ENCODE results near the gene PIK3C3. TPM values are rescaled to one million over a fixed set of nuclear protein-coding genes. Genes with fewer than 3 reads are reported as not detected.
"Not testable (repeated sequence)": the region's sequence is repeated elsewhere in the genome, so short reads cannot be mapped to it uniquely, and the experiment has no call there.

Gene PIK3C3
- total and polyA plus RNA-seq, 2 experiments from 2014 or later, result 24.9 to 54.7 TPM

DNA sequence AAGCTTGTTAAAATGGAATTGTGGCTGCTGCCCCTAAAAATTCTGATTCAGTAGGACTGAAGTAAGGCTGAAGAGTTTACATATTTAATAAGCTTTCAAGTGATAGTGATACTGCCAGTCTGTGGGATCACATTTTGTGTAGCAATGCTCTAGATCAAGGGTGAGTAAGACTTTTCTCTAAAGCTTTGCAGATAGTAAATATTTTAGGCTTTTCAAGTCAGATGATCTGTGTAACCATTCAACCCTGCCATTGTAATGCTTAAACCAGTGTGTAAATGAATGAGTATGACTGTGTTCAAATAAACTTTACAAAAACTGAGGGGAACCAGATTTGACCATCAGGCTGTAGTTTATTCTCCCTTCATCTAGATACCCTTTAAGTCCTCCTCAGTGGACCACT lies 92.7 kb downstream of the PIK3C3 start:
- H3K4me1 ChIP-seq (ENCODE audit: insufficient read depth), result peaks cover 12% of the 10 kb centered on the region
- no peak overlapping the region for H3K4me2 ChIP-seq
- peak overlapping the region; percentile 53 for H3K27ac ChIP-seq
- no peaks in the 10 kb centered on the region for H3K79me2 ChIP-seq
- H2AFZ ChIP-seq, result no peak overlapping the region
- no peak for DNase-seq (ENCODE audit: low spot score)
- TF ChIP-seq EZH2 (IDR thresholded peaks at IDR 0.05; ENCODE audit: borderline replicate concordance) (no peak), EZH2phosphoT487 (IDR thresholded peaks at IDR 0.05; ENCODE audit: low read depth, severe bottlenecking, unreplicated experiment) (no peak)
- TF ChIP-seq, protein P1, sequence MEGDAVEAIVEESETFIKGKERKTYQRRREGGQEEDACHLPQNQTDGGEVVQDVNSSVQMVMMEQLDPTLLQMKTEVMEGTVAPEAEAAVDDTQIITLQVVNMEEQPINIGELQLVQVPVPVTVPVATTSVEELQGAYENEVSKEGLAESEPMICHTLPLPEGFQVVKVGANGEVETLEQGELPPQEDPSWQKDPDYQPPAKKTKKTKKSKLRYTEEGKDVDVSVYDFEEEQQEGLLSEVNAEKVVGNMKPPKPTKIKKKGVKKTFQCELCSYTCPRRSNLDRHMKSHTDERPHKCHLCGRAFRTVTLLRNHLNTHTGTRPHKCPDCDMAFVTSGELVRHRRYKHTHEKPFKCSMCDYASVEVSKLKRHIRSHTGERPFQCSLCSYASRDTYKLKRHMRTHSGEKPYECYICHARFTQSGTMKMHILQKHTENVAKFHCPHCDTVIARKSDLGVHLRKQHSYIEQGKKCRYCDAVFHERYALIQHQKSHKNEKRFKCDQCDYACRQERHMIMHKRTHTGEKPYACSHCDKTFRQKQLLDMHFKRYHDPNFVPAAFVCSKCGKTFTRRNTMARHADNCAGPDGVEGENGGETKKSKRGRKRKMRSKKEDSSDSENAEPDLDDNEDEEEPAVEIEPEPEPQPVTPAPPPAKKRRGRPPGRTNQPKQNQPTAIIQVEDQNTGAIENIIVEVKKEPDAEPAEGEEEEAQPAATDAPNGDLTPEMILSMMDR (IDR thresholded peaks at IDR 0.05; ENCODE audit: poor library complexity), result no peak
- H3K9me2 ChIP-seq (replicated peaks; ENCODE audit: insufficient read depth), result no peaks in the 10 kb centered on the region
- H4K20me1 ChIP-seq (ENCODE audit: insufficient read depth, poor library complexity, severe bottlenecking), result no peaks in the 10 kb centered on the region
- H3K9me3 ChIP-seq (ENCODE audit: low read depth), result no peaks in the 10 kb centered on the region
- no peaks in the 10 kb centered on the region for H3K27me3 ChIP-seq
- no peaks in the 10 kb centered on the region for H3K36me3 ChIP-seq (replicated peaks; ENCODE audit: insufficient read depth, low read depth)
- no peak overlapping the region for H3K4me3 ChIP-seq

DNA sequence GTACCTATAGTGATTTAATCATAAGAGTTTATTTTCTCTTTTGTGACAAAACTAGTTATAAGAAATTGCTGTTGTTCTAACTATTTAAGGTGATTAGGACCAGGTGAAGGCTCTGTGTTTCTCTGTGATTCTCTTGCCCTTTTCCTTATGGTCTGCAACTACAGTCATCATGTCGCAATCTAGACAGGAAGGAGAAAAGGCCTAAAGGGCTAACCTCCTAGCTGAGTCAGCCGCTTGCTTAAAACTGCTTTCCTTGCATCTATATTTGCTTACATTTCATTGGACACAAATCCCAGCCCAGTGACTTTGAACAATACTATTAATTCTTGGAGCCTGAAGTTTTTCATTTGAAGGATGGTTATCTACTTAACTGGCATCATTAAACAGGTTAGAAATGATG lies 93.1 kb downstream of the PIK3C3 start:
- H3K4me1 ChIP-seq (ENCODE audit: insufficient read depth), result peaks cover 12% of the 10 kb centered on the region
- no peak overlapping the region for H3K4me2 ChIP-seq
- no peaks in the 10 kb centered on the region for H3K9me2 ChIP-seq (replicated peaks; ENCODE audit: insufficient read depth)
- DNase-seq (ENCODE audit: low spot score), result peak; percentile 65
- TF ChIP-seq, protein P1 (IDR thresholded peaks at IDR 0.05; ENCODE audit: poor library complexity), result no peak
- TF ChIP-seq EZH2 (IDR thresholded peaks at IDR 0.05; ENCODE audit: borderline replicate concordance), result no peak
- no peak for TF ChIP-seq EZH2phosphoT487 (IDR thresholded peaks at IDR 0.05; ENCODE audit: low read depth, severe bottlenecking, unreplicated experiment)
- no peaks in the 10 kb centered on the region for H3K79me2 ChIP-seq
- H3K27ac ChIP-seq, result peak overlapping the region; percentile 53
- no peaks in the 10 kb centered on the region for H4K20me1 ChIP-seq (ENCODE audit: insufficient read depth, poor library complexity, severe bottlenecking)
- H3K36me3 ChIP-seq (replicated peaks; ENCODE audit: insufficient read depth, low read depth), result no peaks in the 10 kb centered on the region
- no peaks in the 10 kb centered on the region for H3K27me3 ChIP-seq
- 58% methylated on average over 2 of the region's 2 CpGs for WGBS (ENCODE audit: low lambda C conversion rate, missing lambda C conversion rate)
- no peak overlapping the region for H3K4me3 ChIP-seq
- H3K9me3 ChIP-seq (ENCODE audit: low read depth), result no peaks in the 10 kb centered on the region
- no peak overlapping the region for H2AFZ ChIP-seq

DNA sequence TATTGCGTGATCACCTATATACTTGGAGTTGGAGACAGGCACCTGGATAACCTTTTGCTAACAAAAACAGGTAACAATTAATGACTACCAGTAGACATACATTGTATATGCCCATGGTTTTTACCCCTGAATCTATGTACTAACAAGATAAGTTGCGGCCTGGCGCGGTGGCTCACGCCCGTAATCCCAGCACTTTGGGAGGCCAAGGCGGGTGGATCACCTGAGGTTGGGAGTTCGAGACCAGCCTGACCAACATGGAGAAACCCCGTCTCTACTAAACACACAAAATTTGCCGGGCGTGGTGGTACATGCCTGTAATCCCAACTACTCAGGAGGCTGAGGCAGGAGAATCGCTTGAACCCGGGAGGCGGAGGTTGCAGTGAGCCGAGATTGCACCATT lies 94.5 kb downstream of the PIK3C3 start:
- not testable (repeated sequence) for H3K4me3 ChIP-seq; H4K20me1 ChIP-seq (ENCODE audit: insufficient read depth, poor library complexity, severe bottlenecking); DNase-seq (ENCODE audit: low spot score); H3K36me3 ChIP-seq (replicated peaks; ENCODE audit: insufficient read depth, low read depth); H3K27ac ChIP-seq; H3K9me3 ChIP-seq (ENCODE audit: low read depth); H3K9me2 ChIP-seq (replicated peaks; ENCODE audit: insufficient read depth); H2AFZ ChIP-seq; H3K4me2 ChIP-seq; H3K79me2 ChIP-seq; H3K27me3 ChIP-seq
- WGBS (ENCODE audit: low lambda C conversion rate, missing lambda C conversion rate), result 95% methylated on average over 15 of the region's 15 CpGs
- peaks cover 12% of the 10 kb centered on the region for H3K4me1 ChIP-seq (ENCODE audit: insufficient read depth)

DNA sequence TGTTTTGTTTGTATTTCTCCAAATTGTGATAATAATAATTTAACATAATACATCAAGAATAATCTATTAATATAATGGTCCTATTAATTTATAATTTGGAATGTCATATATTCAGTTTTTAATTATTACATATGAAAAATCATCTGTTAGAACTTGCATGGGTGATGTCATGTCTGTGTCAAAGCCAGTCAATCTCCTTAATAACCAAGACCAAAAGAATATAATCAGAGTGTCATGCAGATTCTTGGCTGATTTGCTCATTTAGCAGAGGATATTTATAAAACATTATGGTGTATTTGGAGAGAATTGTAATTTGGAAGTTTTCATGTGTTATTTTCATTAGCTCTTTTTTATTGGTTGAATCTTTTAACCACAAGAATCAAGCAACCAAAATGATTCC lies 96.4 kb downstream of the PIK3C3 start:
- peaks cover 12% of the 10 kb centered on the region for H3K4me1 ChIP-seq (ENCODE audit: insufficient read depth)
- H4K20me1 ChIP-seq (ENCODE audit: insufficient read depth, poor library complexity, severe bottlenecking), result no peaks in the 10 kb centered on the region
- no peak overlapping the region for H3K27ac ChIP-seq
- no peaks in the 10 kb centered on the region for H3K9me3 ChIP-seq (ENCODE audit: low read depth)
- H3K36me3 ChIP-seq (replicated peaks; ENCODE audit: insufficient read depth, low read depth), result no peaks in the 10 kb centered on the region
- TF ChIP-seq, protein P1 (IDR thresholded peaks at IDR 0.05; ENCODE audit: poor library complexity), result no peak
- TF ChIP-seq EZH2 (IDR thresholded peaks at IDR 0.05; ENCODE audit: borderline replicate concordance), result no peak
- TF ChIP-seq EZH2phosphoT487 (IDR thresholded peaks at IDR 0.05; ENCODE audit: low read depth, severe bottlenecking, unreplicated experiment), result no peak
- H3K4me2 ChIP-seq, result no peak overlapping the region
- H2AFZ ChIP-seq, result no peak overlapping the region
- no peaks in the 10 kb centered on the region for H3K9me2 ChIP-seq (replicated peaks; ENCODE audit: insufficient read depth)
- DNase-seq (ENCODE audit: low spot score), result no peak
- no peaks in the 10 kb centered on the region for H3K27me3 ChIP-seq
- H3K79me2 ChIP-seq, result no peaks in the 10 kb centered on the region
- H3K4me3 ChIP-seq, result no peak overlapping the region
